Measurements from ENCODE around the gene AP2A1. TPM values are rescaled to one million over a fixed set of nuclear protein-coding genes. Genes with fewer than 3 reads are reported as not detected.

Gene AP2A1
- total RNA-seq, 1 donor from 2014 or later: 146 TPM

DNA sequence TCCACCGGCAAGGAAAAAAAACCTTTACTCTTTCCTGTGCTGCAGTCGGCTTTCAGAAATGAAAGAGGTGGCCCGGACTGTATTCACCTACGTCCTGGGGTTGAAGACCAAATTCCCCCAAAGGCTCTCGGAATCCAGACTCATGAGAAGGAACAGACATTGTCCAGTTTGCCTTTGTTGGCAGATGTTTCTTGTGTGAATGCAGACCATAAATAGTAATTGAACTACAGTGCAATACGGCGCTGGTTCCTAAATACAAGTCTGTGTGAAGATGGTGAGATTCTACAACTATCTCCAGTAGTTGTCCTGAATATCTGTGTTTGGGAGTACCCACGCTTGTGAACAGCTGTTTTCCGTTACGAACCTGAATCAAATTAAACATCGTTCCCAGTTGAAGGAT, 72.9 kb downstream of the AP2A1 start:
- H3K9me3 Mint-ChIP-seq (ENCODE audit: low read depth): no peaks in the 10 kb centered on the region
- no peak for DNase-seq (ENCODE audit: low spot score)
- H3K27ac Mint-ChIP-seq (ENCODE audit: unreplicated experiment): no peak overlapping the region
- TF ChIP-seq, protein P1, sequence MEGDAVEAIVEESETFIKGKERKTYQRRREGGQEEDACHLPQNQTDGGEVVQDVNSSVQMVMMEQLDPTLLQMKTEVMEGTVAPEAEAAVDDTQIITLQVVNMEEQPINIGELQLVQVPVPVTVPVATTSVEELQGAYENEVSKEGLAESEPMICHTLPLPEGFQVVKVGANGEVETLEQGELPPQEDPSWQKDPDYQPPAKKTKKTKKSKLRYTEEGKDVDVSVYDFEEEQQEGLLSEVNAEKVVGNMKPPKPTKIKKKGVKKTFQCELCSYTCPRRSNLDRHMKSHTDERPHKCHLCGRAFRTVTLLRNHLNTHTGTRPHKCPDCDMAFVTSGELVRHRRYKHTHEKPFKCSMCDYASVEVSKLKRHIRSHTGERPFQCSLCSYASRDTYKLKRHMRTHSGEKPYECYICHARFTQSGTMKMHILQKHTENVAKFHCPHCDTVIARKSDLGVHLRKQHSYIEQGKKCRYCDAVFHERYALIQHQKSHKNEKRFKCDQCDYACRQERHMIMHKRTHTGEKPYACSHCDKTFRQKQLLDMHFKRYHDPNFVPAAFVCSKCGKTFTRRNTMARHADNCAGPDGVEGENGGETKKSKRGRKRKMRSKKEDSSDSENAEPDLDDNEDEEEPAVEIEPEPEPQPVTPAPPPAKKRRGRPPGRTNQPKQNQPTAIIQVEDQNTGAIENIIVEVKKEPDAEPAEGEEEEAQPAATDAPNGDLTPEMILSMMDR (IDR thresholded peaks at IDR 0.05): no peak
- no peak overlapping the region for H3K4me3 Mint-ChIP-seq (ENCODE audit: unreplicated experiment)
- H3K27me3 Mint-ChIP-seq (ENCODE audit: low read depth): no peaks in the 10 kb centered on the region
- peaks cover 5% of the 10 kb centered on the region for H3K4me1 Mint-ChIP-seq (ENCODE audit: low read depth)
- H3K36me3 Mint-ChIP-seq (ENCODE audit: low read depth): peaks cover 31% of the 10 kb centered on the region

- Mint-ChIP-seq H3K4me3 (ENCODE audit: unreplicated experiment) (no peak overlapping the region), H3K9me3 (ENCODE audit: low read depth) (no peaks in the 10 kb centered on the region), H3K36me3 (ENCODE audit: low read depth) (peaks cover 26% of the 10 kb centered on the region), H3K27ac (ENCODE audit: unreplicated experiment) (no peak overlapping the region), H3K4me1 (ENCODE audit: low read depth) (peaks cover 10% of the 10 kb centered on the region), H3K27me3 (ENCODE audit: low read depth) (no peaks in the 10 kb centered on the region)
- TF ChIP-seq, protein P1 (IDR thresholded peaks at IDR 0.05): no peak
- DNase-seq (ENCODE audit: low spot score): no peak
These were observed 73.5 kb downstream of the AP2A1 start for GRCh38 chr19:49840321-49840720.

GRCh38 chr19:49840736-49841249, 74.0 kb downstream of the AP2A1 start:
- DNase-seq (ENCODE audit: low spot score): no peak
- TF ChIP-seq, protein P1 (IDR thresholded peaks at IDR 0.05): no peak
- no peaks in the 10 kb centered on the region for H3K27me3 Mint-ChIP-seq (ENCODE audit: low read depth)
- H3K27ac Mint-ChIP-seq (ENCODE audit: unreplicated experiment): no peak overlapping the region
- no peaks in the 10 kb centered on the region for H3K9me3 Mint-ChIP-seq (ENCODE audit: low read depth)
- H3K36me3 Mint-ChIP-seq (ENCODE audit: low read depth): peaks cover 26% of the 10 kb centered on the region
- peaks cover 12% of the 10 kb centered on the region for H3K4me1 Mint-ChIP-seq (ENCODE audit: low read depth)
- no peak overlapping the region for H3K4me3 Mint-ChIP-seq (ENCODE audit: unreplicated experiment)

- no peak overlapping the region for H3K4me3 Mint-ChIP-seq (ENCODE audit: unreplicated experiment)
These were observed 76.5 kb downstream of the AP2A1 start for GRCh38 chr19:49843265-49843664.

DNA sequence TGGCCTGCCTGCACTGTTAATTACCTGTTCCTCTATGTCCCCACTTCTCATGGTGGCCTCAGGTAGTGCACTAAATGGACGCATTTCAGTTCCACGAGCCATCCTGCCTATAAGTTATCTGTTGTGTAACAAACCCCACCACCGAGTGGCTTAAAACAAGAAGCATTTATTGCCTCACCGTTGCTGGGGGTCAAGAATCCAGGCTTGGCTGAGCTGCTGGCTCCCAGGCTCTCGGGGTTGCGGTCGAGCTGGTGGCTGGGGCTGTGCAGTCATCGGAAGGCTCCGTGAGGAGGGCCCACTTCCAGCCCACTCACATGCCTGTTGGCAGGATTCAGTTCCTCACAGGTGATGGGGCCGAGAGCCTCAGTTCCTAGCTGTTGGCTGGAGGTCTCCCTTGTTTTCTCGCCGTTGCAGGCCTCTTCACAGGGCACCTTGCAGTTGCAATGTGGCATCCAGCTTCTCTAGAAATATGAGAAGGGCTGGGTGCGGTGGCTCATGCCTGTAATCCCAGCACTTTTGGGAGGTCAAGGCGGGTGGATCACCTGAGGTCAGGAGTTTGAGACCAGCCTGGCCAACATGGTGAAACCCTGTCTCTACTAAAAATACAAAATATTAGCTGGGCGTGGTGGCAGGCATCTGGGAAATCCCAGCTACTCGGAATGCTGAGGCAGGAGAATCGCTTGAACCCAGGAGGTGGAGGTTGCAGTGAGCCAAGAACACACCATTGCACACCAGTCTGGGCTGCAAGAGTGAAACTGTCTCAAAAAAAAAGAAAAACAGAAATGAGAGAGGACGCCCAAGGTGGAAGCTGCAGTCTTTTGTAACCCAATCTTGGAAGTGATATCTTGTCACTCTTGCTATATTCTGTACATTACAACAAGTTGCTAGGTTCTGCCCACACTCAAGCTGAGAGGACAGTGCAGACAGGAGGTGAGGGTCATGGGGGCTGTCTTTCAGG, 77.6 kb downstream of the AP2A1 start:
- Mint-ChIP-seq H3K9me3 (ENCODE audit: low read depth) (peaks cover 9% of the 10 kb centered on the region), H3K27ac (ENCODE audit: unreplicated experiment) (no peak overlapping the region), H3K4me1 (ENCODE audit: low read depth) (peaks cover 24% of the 10 kb centered on the region), H3K27me3 (ENCODE audit: low read depth) (no peaks in the 10 kb centered on the region), H3K36me3 (ENCODE audit: low read depth) (peaks cover 11% of the 10 kb centered on the region), H3K4me3 (ENCODE audit: unreplicated experiment) (no peak overlapping the region)
- DNase-seq (ENCODE audit: low spot score): no peak
- TF ChIP-seq, protein P1 (IDR thresholded peaks at IDR 0.05): no peak

More at GRCh38 chr19:49843265-49843664, 76.5 kb downstream of the AP2A1 start:
- TF ChIP-seq, protein P1 (IDR thresholded peaks at IDR 0.05): no peak
- peaks cover 16% of the 10 kb centered on the region for H3K36me3 Mint-ChIP-seq (ENCODE audit: low read depth)
- no peak for DNase-seq (ENCODE audit: low spot score)
- H3K27ac Mint-ChIP-seq (ENCODE audit: unreplicated experiment): no peak overlapping the region
- H3K27me3 Mint-ChIP-seq (ENCODE audit: low read depth): no peaks in the 10 kb centered on the region
- peaks cover 14% of the 10 kb centered on the region for H3K4me1 Mint-ChIP-seq (ENCODE audit: low read depth)
- H3K9me3 Mint-ChIP-seq (ENCODE audit: low read depth): peaks cover 3% of the 10 kb centered on the region

Data from chondrocyte (in vitro differentiated cells).